Effector CD4-positive, alpha-beta T cell (primary cell): ENCODE measurements around the gene GNAI2.
A peak's percentile ranks its signal among the peaks of the same experiment; 100 is the strongest.
"Not testable (repeated sequence)": the region's sequence is repeated elsewhere in the genome, so short reads cannot be mapped to it uniquely, and the experiment has no call there.

Experiments
- DNase-seq: peaks from one replicate; pipeline ENCODE4 v3.0.0-alpha.2; 2020

Gene GNAI2

GRCh38 chr3:50205413-50206276 is 30.4 kb upstream of the GNAI2 start:
- no peak for DNase-seq

GRCh38 chr3:50207359-50208042 is 28.5 kb upstream of the GNAI2 start:
- no peak for DNase-seq

- no peak for DNase-seq
These were observed 27.2 kb upstream of the GNAI2 start for GRCh38 chr3:50208677-50209344.

- no peak for DNase-seq
These were observed 25.9 kb upstream of the GNAI2 start for GRCh38 chr3:50210176-50210509.

- DNase-seq, result no peak
These were observed 25.3 kb upstream of the GNAI2 start for GRCh38 chr3:50210510-50211367.

GRCh38 chr3:50211368-50211717 is 24.7 kb upstream of the GNAI2 start:
- DNase-seq, result not testable (repeated sequence)

- no peak for DNase-seq
These were observed 24.1 kb upstream of the GNAI2 start for GRCh38 chr3:50211930-50212329.

GRCh38 chr3:50212502-50212901 is 23.5 kb upstream of the GNAI2 start:
- DNase-seq, result no peak

GRCh38 chr3:50212971-50213370 is 23.0 kb upstream of the GNAI2 start:
- DNase-seq, result no peak

GRCh38 chr3:50213373-50213772 is 22.6 kb upstream of the GNAI2 start:
- no peak for DNase-seq

- no peak for DNase-seq
These were observed 21.2 kb upstream of the GNAI2 start for GRCh38 chr3:50214824-50215223.

GRCh38 chr3:50215529-50215928 is 20.5 kb upstream of the GNAI2 start:
- no peak for DNase-seq

- DNase-seq, result no peak
These were observed 18.3 kb upstream of the GNAI2 start for GRCh38 chr3:50217681-50218080.

- DNase-seq, result no peak
These were observed 17.6 kb upstream of the GNAI2 start for GRCh38 chr3:50218448-50218847.

- DNase-seq, result no peak
These were observed 16.7 kb upstream of the GNAI2 start for GRCh38 chr3:50219285-50219684.

- DNase-seq, result no peak
These were observed 15.9 kb upstream of the GNAI2 start for GRCh38 chr3:50220109-50220508.

- no peak for DNase-seq
These were observed 15.0 kb upstream of the GNAI2 start for GRCh38 chr3:50221051-50221410.

GRCh38 chr3:50221411-50222168 is 14.4 kb upstream of the GNAI2 start:
- DNase-seq, result no peak

- no peak for DNase-seq
These were observed 13.9 kb upstream of the GNAI2 start for GRCh38 chr3:50222169-50222528.

GRCh38 chr3:50224639-50225038 is 11.4 kb upstream of the GNAI2 start:
- DNase-seq, result no peak

- DNase-seq, result peak; percentile 35
These were observed 9.1 kb upstream of the GNAI2 start for GRCh38 chr3:50226888-50227389.
